Vagina (tissue), 2 donors: ENCODE results near the gene PLPPR5. TPM values are rescaled to one million over a fixed set of nuclear protein-coding genes. Genes with fewer than 3 reads are reported as not detected.
"Not testable (repeated sequence)": the region's sequence is repeated elsewhere in the genome, so short reads cannot be mapped to it uniquely, and the experiment has no call there.

ENCODE experiments used
- DNase-seq, 2 donors: peaks; one replicate each; pipeline ENCODE4 v3.0.0-alpha.2; 2017; ENCODE audit errors: extremely low spot score in 2 of 2
- H3K27ac ChIP-seq: fragments of 200-600 bp; sonication (generic); one replicate; pipeline ENCODE4 v1.5.1; 2019
- H3K27me3 ChIP-seq: fragments of 200-600 bp; sonication (generic); one replicate; pipeline ENCODE4 v1.5.1; 2019
- H3K36me3 ChIP-seq, 2 donors: fragments of 200-600 bp; sonication (generic); one replicate each; pipeline ENCODE4 v1.5.1; 2017 to 2019
- H3K4me1 ChIP-seq: fragments of 200-600 bp; sonication (generic); one replicate; pipeline ENCODE4 v1.5.1; 2019
- H3K4me3 ChIP-seq, 2 donors: fragments of 200-600 bp; sonication (generic); 1 replicate in 1 of 2; 2 replicates in 1 of 2; pipeline ENCODE4 v1.5.1; 2016 to 2019
- H3K9me3 ChIP-seq: fragments of 200-600 bp; sonication (generic); one replicate; pipeline ENCODE4 v1.5.1; 2019
- POLR2A ChIP-seq, 2 donors: fragments of 450-650 bp; IDR thresholded peaks; one replicate each; pipeline ENCODE4 v1.6.1; 2017; ENCODE audit warnings: antibody characterized with exemption in 2 of 2, mild to moderate bottlenecking in 2 of 2, moderate library complexity in 2 of 2
- POLR2AphosphoS5 ChIP-seq, 2 donors: sonication (generic); formaldehyde crosslinking; IDR thresholded peaks; one replicate each; pipeline ENCODE4 v1.9.0; 2017; ENCODE audit warnings: antibody characterized with exemption in 2 of 2, mild to moderate bottlenecking in 2 of 2, low read depth in 1 of 2; ENCODE audit not compliant: insufficient read depth in 1 of 2
- intact Hi-C: fragments of 100-400 bp; cut with DNase I; formaldehyde crosslinking; loops from one replicate; pipeline ENCODE4 v1.15.1; 2023
- total RNA-seq: library from RNA; depleted of rRNA; stranded (reverse); fragments of >200 nt; gene quantifications from one replicate; pipeline ENCODE4 v1.2.3, GENCODE V29; 2016
- TF ChIP-seq, protein P1 (sequence below), 3 experiments: fragments of 450-650 bp in 2 of 3; fragments of 200-600 bp in 1 of 3; sonication (generic) in 1 of 3; IDR thresholded peaks; one replicate each; pipeline ENCODE4 v1.5.1; 2017 to 2019; ENCODE audit warnings: antibody characterized with exemption in 3 of 3, mild to moderate bottlenecking in 2 of 3, moderate library complexity in 2 of 3

Gene PLPPR5
- total RNA-seq, 1 donor from 2014 or later: not detected

DNA sequence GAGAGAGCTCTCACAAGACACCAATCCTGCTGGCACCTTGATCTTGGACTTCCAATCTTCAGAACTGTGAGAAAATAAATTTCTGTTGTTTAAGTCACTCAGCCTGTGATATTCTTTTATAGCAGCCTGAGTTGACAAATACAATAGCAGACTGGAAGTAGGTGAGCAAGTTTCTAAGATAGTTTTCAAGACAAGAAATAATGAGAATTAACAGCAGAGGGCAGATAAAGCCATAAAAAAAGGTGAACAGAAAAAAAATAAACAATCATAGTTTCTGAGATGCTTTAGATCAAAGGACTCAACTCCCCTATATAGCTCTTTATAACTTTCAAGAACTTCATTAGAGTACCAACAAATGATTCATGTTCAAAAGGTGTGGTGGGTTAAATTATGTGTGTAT lies 119.8 kb downstream of the PLPPR5 start:
- no peaks in the 10 kb centered on the region for H3K9me3 ChIP-seq
- H3K4me1 ChIP-seq: no peaks in the 10 kb centered on the region
- H3K27ac ChIP-seq: no peak overlapping the region
- DNase-seq: no peak
- intact Hi-C loops: no loop called here
- no peaks in the 10 kb centered on the region for H3K27me3 ChIP-seq
- H3K4me3 ChIP-seq: no peak overlapping the region
- TF ChIP-seq POLR2AphosphoS5 (IDR thresholded peaks at IDR 0.05; ENCODE audit: insufficient read depth in 1 of 2, low read depth in 1 of 2) (no peak), POLR2A (IDR thresholded peaks at IDR 0.05) (no peak)
- TF ChIP-seq, protein P1, sequence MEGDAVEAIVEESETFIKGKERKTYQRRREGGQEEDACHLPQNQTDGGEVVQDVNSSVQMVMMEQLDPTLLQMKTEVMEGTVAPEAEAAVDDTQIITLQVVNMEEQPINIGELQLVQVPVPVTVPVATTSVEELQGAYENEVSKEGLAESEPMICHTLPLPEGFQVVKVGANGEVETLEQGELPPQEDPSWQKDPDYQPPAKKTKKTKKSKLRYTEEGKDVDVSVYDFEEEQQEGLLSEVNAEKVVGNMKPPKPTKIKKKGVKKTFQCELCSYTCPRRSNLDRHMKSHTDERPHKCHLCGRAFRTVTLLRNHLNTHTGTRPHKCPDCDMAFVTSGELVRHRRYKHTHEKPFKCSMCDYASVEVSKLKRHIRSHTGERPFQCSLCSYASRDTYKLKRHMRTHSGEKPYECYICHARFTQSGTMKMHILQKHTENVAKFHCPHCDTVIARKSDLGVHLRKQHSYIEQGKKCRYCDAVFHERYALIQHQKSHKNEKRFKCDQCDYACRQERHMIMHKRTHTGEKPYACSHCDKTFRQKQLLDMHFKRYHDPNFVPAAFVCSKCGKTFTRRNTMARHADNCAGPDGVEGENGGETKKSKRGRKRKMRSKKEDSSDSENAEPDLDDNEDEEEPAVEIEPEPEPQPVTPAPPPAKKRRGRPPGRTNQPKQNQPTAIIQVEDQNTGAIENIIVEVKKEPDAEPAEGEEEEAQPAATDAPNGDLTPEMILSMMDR (IDR thresholded peaks at IDR 0.05): no peak
- no peaks in the 10 kb centered on the region for H3K36me3 ChIP-seq

DNA sequence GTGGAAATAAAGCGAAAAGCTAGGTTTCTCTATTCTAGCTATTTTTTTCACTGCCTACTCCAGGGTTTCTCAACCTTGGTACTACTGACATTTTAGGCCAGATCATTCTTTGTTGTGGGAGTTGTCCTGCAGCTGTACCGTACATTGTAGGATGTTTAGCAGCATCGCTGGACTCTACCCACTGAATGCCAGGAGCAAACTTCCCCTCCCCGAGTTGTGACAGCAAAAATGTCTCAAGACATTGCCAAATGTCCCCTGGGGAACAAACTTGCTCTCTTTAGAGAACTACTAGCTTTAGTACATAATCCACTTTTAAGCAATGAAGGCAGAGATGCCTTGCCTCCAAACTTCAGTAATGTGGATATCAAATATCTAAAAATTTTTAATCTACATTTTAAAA lies 122.8 kb downstream of the PLPPR5 start:
- Histone ChIP-seq H3K27ac (no peak overlapping the region), H3K4me3 (no peak overlapping the region), H3K4me1 (no peaks in the 10 kb centered on the region), H3K27me3 (no peaks in the 10 kb centered on the region), H3K9me3 (no peaks in the 10 kb centered on the region), H3K36me3 (no peaks in the 10 kb centered on the region)
- TF ChIP-seq, protein P1 (IDR thresholded peaks at IDR 0.05): no peak
- TF ChIP-seq POLR2AphosphoS5 (IDR thresholded peaks at IDR 0.05; ENCODE audit: insufficient read depth in 1 of 2, low read depth in 1 of 2) (no peak), POLR2A (IDR thresholded peaks at IDR 0.05) (no peak)
- intact Hi-C loops: no loop called here
- no peak for DNase-seq

DNA sequence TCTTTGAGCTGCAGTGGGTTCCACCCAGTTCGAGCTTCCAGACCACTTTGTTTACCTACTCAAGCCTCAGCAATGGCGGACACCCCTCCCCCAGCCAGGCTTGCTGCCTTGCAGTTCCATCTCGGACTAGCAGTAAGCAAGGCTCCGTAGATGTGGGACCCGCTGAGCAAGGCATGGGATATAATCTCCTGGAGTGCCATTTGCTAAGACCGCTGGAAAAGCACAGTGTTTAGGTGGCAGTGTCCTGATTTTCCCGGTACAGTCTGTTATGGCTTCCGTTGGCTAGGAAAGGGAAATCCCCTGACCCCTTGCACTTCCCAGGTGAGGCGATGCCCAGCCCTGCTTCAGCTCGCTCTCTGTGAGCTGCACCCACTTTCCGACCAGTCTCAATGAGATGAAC lies 123.4 kb downstream of the PLPPR5 start:
- H3K4me1 ChIP-seq, H3K4me3 ChIP-seq, intact Hi-C loops: not testable (repeated sequence)

DNA sequence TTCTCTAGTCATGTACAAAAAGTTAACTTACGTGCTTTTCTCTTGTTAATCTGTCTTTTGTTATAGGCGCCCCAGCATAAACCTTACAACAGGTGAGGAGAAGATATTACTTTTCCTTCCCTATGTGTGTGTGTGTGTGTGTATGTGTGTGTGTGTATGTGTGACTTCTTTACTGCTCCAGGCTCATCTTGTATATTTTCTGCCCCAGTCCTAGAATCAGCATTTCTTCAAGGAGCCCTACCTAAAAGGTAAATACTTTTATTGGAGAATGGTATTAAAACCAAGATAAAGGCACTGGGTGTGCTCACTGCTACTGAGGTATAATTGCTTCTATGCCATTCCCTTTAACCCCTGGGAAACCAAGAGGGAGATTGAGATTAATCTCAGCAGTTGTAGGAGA lies 129.8 kb downstream of the PLPPR5 start:
- intact Hi-C loops: no loop called here
- no peak for DNase-seq

More for the DNA sequence above, 123.4 kb downstream of the PLPPR5 start:
- H3K9me3 ChIP-seq, H3K27me3 ChIP-seq, H3K27ac ChIP-seq, H3K36me3 ChIP-seq, DNase-seq: not testable (repeated sequence)

DNA sequence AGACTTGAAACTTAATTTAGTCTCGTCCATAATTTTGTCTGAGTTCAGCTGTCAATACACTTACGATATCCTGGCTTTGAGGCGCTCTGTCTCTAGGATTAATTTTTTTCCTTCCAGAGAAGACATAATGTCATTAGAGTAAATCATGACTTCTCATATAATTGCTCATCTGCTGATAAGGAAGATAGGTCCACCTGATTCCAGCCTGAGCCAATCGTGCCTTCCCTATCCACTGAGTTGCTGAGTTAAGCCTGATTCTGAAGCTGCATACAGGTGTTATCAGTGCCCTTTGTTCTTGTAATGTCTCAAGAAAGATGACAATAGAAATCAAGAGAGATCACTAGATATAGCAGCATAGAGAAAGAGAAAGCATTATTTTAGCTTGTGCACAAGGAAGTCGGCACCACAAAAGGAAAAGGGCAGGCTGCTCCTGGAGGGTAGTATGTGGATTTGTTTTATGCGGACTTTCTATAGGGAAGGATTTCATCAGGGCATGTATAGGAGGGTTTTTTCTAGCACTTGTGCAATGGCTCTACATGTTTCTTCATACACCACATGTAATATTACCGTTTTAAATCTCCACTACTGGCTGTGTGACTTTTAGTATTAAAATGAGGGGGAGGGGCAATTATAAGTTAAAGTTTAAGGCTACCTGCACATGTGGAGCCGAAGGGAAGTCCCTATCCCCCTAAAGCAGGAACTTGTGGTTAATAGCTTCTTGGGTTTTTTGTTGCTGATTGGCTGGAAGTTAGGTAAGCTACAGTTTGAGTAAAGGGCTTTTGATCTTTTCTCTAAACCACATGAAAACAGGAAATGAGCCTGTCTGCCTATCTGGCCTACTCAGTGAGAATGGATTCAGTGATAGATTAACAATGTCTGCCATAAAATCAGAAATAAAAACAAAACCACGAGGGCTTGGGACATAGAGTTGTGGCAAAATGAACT lies 133.4 kb downstream of the PLPPR5 start:
- H3K27me3 ChIP-seq: no peaks in the 10 kb centered on the region
- H3K27ac ChIP-seq: no peak overlapping the region
- TF ChIP-seq, protein P1 (IDR thresholded peaks at IDR 0.05): no peak
- TF ChIP-seq POLR2AphosphoS5 (IDR thresholded peaks at IDR 0.05; ENCODE audit: insufficient read depth in 1 of 2, low read depth in 1 of 2) (no peak), POLR2A (IDR thresholded peaks at IDR 0.05) (no peak)
- H3K36me3 ChIP-seq: no peaks in the 10 kb centered on the region
- no peak overlapping the region for H3K4me3 ChIP-seq
- no peak for DNase-seq
- intact Hi-C loops: no loop called here
- no peaks in the 10 kb centered on the region for H3K4me1 ChIP-seq
- no peaks in the 10 kb centered on the region for H3K9me3 ChIP-seq

More for the DNA sequence above, 129.8 kb downstream of the PLPPR5 start:
- Histone ChIP-seq H3K4me3 (no peak overlapping the region), H3K9me3 (no peaks in the 10 kb centered on the region), H3K27ac (no peak overlapping the region), H3K36me3 (no peaks in the 10 kb centered on the region), H3K4me1 (no peaks in the 10 kb centered on the region), H3K27me3 (no peaks in the 10 kb centered on the region)
- TF ChIP-seq, protein P1 (IDR thresholded peaks at IDR 0.05): no peak
- TF ChIP-seq POLR2AphosphoS5 (IDR thresholded peaks at IDR 0.05; ENCODE audit: insufficient read depth in 1 of 2, low read depth in 1 of 2): no peak
- TF ChIP-seq POLR2A (IDR thresholded peaks at IDR 0.05): no peak
